CD4-positive, alpha-beta memory T cell (primary cell): ENCODE data around the gene GLB1L3. TPM values are rescaled to one million over a fixed set of nuclear protein-coding genes. Genes with fewer than 3 reads are reported as not detected.
A peak's percentile ranks its signal among the peaks of the same experiment; 100 is the strongest.

ENCODE experiments used
- CTCF ChIA-PET: fragments of 350-600 bp; sonication (Branson Sonifier 250); formaldehyde crosslinking; loops from one replicate; lab custom pipeline; 2021; ENCODE audit warnings: inconsistent platforms; ENCODE audit not compliant: partially characterized antibody; lab: Charles Lee
- POLR2A ChIA-PET: fragments of 350-600 bp; sonication (Branson Sonifier 250); formaldehyde crosslinking; loops from one replicate; lab custom pipeline; 2021; ENCODE audit not compliant: partially characterized antibody; lab: Charles Lee
- DNase-seq, 5 donors: peaks; one replicate each; pipeline versions ENCODE4 v3.0.0 to v3.0.0-alpha.2; 2020 to 2022; ENCODE audit warnings: mixed read lengths in 1 of 5
- H3K27ac ChIP-seq: one replicate; pipeline ENCODE4 v1.7.0; 2013; ENCODE audit warnings: low read depth, low read length
- H3K27me3 ChIP-seq: 2 replicates; pipeline ENCODE4 v1.7.0; 2013; ENCODE audit warnings: mild to moderate bottlenecking, low read length, moderate library complexity; ENCODE audit not compliant: insufficient read depth
- H3K36me3 ChIP-seq: 2 replicates; pipeline ENCODE4 v1.7.0; 2013; ENCODE audit warnings: mild to moderate bottlenecking, low read length, moderate library complexity; ENCODE audit not compliant: insufficient read depth
- H3K4me1 ChIP-seq: 2 replicates; pipeline ENCODE4 v1.7.0; 2013; ENCODE audit warnings: mild to moderate bottlenecking, low read length, moderate library complexity; ENCODE audit not compliant: insufficient read depth
- H3K4me3 ChIP-seq, 2 donors: one replicate each; pipeline ENCODE4 v1.7.0; 2013; ENCODE audit warnings: low read length in 2 of 2, mild to moderate bottlenecking in 1 of 2
- H3K9me3 ChIP-seq, 2 donors: one replicate each; pipeline ENCODE4 v1.7.0; 2013; ENCODE audit warnings: low read length in 2 of 2, control low read depth in 1 of 2; ENCODE audit not compliant: control insufficient read depth in 1 of 2
- H3K27ac Mint-ChIP-seq, 7 donors: one replicate each; pipeline ENCODE4 v1.8.0; 2020 to 2021; ENCODE audit warnings: mixed read lengths in 7 of 7, mild to moderate bottlenecking in 6 of 7, inconsistent platforms in 3 of 7, moderate library complexity in 3 of 7
- H3K27me3 Mint-ChIP-seq, 2 donors: one replicate each; pipeline ENCODE4 v1.8.0; 2020 to 2021; ENCODE audit warnings: mixed read lengths in 2 of 2
- H3K36me3 Mint-ChIP-seq, 2 donors: one replicate each; pipeline ENCODE4 v1.8.0; 2020 to 2021; ENCODE audit warnings: mixed read lengths in 2 of 2, inconsistent platforms in 1 of 2, mild to moderate bottlenecking in 1 of 2
- H3K4me1 Mint-ChIP-seq, 4 donors: one replicate each; pipeline ENCODE4 v1.8.0; 2020 to 2021; ENCODE audit warnings: mixed read lengths in 4 of 4, mild to moderate bottlenecking in 1 of 4
- H3K4me3 Mint-ChIP-seq, 8 donors: one replicate each; pipeline ENCODE4 v1.8.0; 2020 to 2021; ENCODE audit warnings: mixed read lengths in 8 of 8, mild to moderate bottlenecking in 7 of 8, moderate library complexity in 6 of 8, inconsistent platforms in 3 of 8
- H3K9me3 Mint-ChIP-seq, 8 donors: one replicate each; pipeline ENCODE4 v1.8.0; 2020 to 2021; ENCODE audit warnings: mixed read lengths in 8 of 8, mild to moderate bottlenecking in 5 of 8, inconsistent platforms in 3 of 8, moderate library complexity in 1 of 8
- intact Hi-C: fragments of 100-400 bp; cut with micrococcal nuclease; formaldehyde crosslinking; loops from one replicate; pipeline ENCODE4 v1.15.1; 2023
- polyA plus RNA-seq, 2 donors: library from polyadenylated mRNA; unstranded; fragments of 300-500 nt; fragmentation: Illumina TruSeq; gene quantifications; one replicate each; pipeline ENCODE4 v1.2.3, GENCODE V29; 2021
- total RNA-seq, 2 experiments: library from RNA; stranded (reverse); gene quantifications; one replicate each; pipeline ENCODE4 v1.2.3, GENCODE V29; 2021

Gene GLB1L3
- total and polyA plus RNA-seq, 4 experiments from 2014 or later, result 1.2 to 4.9 (median 2.2) TPM

DNA sequence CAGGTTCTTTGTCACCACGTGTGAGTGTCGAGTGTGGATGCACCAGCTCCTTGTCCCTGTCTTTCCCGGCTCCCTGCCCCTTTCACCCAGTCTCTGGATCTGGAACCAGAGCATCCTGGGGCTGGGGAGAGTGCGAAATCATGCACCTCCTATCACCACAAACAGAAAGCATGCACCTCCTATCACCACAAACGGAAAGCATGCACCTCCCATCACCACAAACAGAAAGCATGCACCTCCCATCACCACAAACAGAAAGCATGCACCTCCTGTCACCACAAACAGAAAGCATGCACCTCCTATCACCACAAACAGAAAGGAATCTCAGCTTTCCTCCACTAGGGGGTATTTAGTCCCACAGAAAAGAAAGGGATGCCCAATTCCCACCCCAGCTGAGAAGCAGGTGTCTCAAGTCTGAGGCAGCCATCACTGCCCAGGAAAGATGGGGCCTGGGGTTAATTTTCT is 5.9 kb upstream of the GLB1L3 start:
- peak; percentile 40 to 53 (median 46) for DNase-seq
- H3K9me3 ChIP-seq, result no peaks in the 10 kb centered on the region
- no peaks in the 10 kb centered on the region for H3K27me3 Mint-ChIP-seq
- POLR2A ChIA-PET, result interaction anchor here (0.7 to 1.7 kb wide), 3 partner anchors 17 to 342 kb away, joined by 3 to 8 read pairs (median 3); partner anchors contain the start of genes ACAD8, NCAPD3 and VPS26B
- intact Hi-C loops, result no loop called here
- peak overlapping the region in 6 of 7 donors; percentile 26 to 72 (median 64) for H3K27ac Mint-ChIP-seq
- no peaks in the 10 kb centered on the region for H3K27me3 ChIP-seq
- peaks cover 48% of the 10 kb centered on the region for H3K4me1 ChIP-seq
- CTCF ChIA-PET, result interaction anchor here (10.5 kb wide), 1 partner anchor 7 kb away, joined by 119 read pairs; no protein-coding TSS in a partner anchor
- peak overlapping the region in 1 of 2 donors; percentile 29 for H3K4me3 ChIP-seq
- H3K36me3 ChIP-seq, result no peaks in the 10 kb centered on the region
- H3K36me3 Mint-ChIP-seq, result peaks cover under 1 to 5% of the 10 kb centered on the region in 2 donors
- peaks cover 28 to 61% (median 44%) of the 10 kb centered on the region in 4 donors for H3K4me1 Mint-ChIP-seq
- H3K27ac ChIP-seq, result no peak overlapping the region
- H3K9me3 Mint-ChIP-seq, result no peaks in the 10 kb centered on the region
- peak overlapping the region in 7 of 8 donors; percentile 37 to 78 (median 69) for H3K4me3 Mint-ChIP-seq

DNA sequence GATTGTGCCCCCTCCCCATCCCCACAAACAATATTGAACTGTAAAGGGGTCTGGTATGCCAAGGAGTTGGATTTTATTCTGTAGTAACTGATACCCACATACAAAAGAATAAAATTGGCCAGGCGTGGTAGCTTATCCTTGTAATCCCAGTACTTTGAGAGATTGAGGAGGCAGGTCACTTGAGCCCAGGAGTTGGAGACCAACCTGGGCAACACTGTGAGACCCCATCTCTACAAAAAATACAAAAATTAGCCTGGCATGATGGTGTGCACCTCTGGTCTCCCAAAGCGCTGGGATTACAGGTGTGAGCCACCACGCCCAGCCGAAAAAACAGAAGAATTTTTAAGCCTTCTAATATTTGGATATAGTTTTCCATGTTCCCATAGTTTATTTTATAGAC is 4.2 kb upstream of the GLB1L3 start:
- intact Hi-C loops, result no loop called here
- Histone ChIP-seq H3K4me3 (no peak overlapping the region), H3K9me3 (no peaks in the 10 kb centered on the region), H3K27me3 (no peaks in the 10 kb centered on the region), H3K27ac (no peak overlapping the region), H3K36me3 (no peaks in the 10 kb centered on the region), H3K4me1 (peaks cover 49% of the 10 kb centered on the region)
- ChIA-PET CTCF (interaction anchor here (10.5 kb wide), 1 partner anchor 9 kb away, joined by 119 read pairs; no protein-coding TSS in a partner anchor), POLR2A (interaction anchor here (1.3 to 2.1 kb wide), 2 partner anchors 9 to 18 kb away, joined by 4 to 8 read pairs; partner anchors contain the start of genes ACAD8 and THYN1)
- Mint-ChIP-seq H3K27ac (no peak overlapping the region), H3K36me3 (peaks cover 0 to 14% of the 10 kb centered on the region in 2 donors), H3K4me1 (peaks cover 28 to 71% (median 49%) of the 10 kb centered on the region in 4 donors), H3K4me3 (no peak overlapping the region), H3K27me3 (no peaks in the 10 kb centered on the region), H3K9me3 (no peaks in the 10 kb centered on the region)
- DNase-seq, result no peak

DNA sequence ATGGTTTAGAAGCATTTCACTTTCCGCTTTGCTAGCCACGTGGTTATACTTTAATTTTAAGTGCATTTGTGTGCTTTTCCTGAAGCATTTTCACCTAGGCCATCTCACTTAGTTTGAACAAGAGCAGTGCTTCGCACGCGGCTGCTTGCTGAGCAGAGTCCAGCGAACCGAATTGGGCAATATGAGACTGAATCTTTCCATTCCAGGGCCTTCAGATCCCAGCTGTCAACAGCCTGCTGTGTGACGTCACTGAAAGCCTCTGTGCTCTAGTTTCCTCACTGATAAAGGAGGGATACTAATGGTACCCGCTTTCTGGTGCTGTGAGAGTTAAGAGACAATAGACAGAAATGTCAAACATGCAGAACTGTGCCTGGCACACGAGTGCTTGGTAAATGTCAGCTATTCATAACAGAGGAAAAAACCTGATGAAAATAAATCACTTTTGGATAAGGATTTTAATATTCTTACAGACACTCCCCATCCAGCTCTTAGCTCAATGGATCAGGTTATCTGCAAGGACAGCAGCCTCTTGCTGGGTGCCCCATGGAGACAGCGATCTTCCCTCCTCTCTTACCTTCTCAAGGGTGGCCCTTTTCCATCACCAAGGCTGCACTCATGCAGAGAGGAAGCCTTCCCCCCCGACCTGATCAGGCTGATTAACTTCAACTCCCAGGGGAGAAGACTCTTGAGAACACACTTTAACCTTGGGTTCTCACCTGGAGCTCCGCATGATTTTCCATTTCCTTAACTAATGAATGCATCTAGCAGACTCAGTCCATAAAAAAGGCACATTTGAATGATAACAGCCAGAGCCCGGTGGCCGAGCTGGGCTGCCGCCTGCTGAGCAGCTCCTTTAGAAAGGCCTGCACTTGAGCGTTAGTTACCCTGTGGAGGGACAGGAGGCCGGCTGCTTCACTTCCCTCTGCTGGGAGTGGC is 3.5 kb upstream of the GLB1L3 start:
- H3K27ac Mint-ChIP-seq, result peak overlapping the region in 4 of 7 donors; percentile 25 to 78 (median 44)
- H3K27ac ChIP-seq, result no peak overlapping the region
- H3K36me3 ChIP-seq, result no peaks in the 10 kb centered on the region
- H3K27me3 Mint-ChIP-seq, result no peaks in the 10 kb centered on the region
- peaks cover 0 to 14% of the 10 kb centered on the region in 2 donors for H3K36me3 Mint-ChIP-seq
- H3K9me3 ChIP-seq, result no peaks in the 10 kb centered on the region
- ChIA-PET CTCF (interaction anchor here (1.6 to 10.5 kb wide), 4 partner anchors 10 to 62 kb away, joined by 4 to 119 read pairs (median 5); partner anchors contain the start of gene NCAPD3), POLR2A (interaction anchor here (0.9 to 6.5 kb wide), 6 partner anchors 10 to 325 kb away, joined by 3 to 62 read pairs (median 6); partner anchors contain the start of genes ACAD8, NCAPD3, THYN1 and VPS26B)
- H3K4me1 Mint-ChIP-seq, result peaks cover 30 to 71% (median 53%) of the 10 kb centered on the region in 4 donors
- H3K4me3 Mint-ChIP-seq, result peak overlapping the region in 2 of 8 donors; percentile 13 to 34
- no peaks in the 10 kb centered on the region for H3K27me3 ChIP-seq
- no peak overlapping the region for H3K4me3 ChIP-seq
- DNase-seq, result no peak
- peaks cover 49% of the 10 kb centered on the region for H3K4me1 ChIP-seq
- intact Hi-C loops, result no loop called here
- H3K9me3 Mint-ChIP-seq, result no peaks in the 10 kb centered on the region

DNA sequence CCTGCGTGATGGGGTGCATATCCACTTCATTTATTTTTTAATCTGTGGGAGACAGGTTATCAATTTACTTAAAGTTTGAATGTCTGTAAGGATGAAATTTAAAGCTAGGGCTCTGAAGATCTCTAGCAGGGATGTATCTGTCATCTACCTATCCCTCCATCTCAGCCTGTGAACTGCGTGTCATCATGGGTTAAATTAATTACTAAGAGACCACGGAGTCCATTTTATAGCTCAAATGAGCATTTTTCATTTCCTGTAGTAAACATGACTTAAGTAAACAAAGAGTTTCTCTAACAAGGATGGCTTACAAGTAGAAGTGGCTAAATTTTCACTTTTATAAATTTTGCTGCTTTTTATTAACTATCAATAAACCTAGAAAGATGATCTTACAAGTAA is 2.9 kb upstream of the GLB1L3 start:
- peak overlapping the region in 2 of 8 donors; percentile 10 to 23 for H3K4me3 Mint-ChIP-seq
- Histone ChIP-seq H3K27me3 (no peaks in the 10 kb centered on the region), H3K4me3 (no peak overlapping the region), H3K4me1 (peaks cover 49% of the 10 kb centered on the region), H3K27ac (no peak overlapping the region), H3K36me3 (no peaks in the 10 kb centered on the region), H3K9me3 (no peaks in the 10 kb centered on the region)
- DNase-seq, result no peak
- H3K27ac Mint-ChIP-seq, result no peak overlapping the region
- peaks cover 0 to 14% of the 10 kb centered on the region in 2 donors for H3K36me3 Mint-ChIP-seq
- CTCF ChIA-PET, result interaction anchor here (1.6 to 10.5 kb wide), 4 partner anchors 10 to 63 kb away, joined by 4 to 119 read pairs (median 5); partner anchors contain the start of gene NCAPD3
- peaks cover 30 to 70% (median 52%) of the 10 kb centered on the region in 4 donors for H3K4me1 Mint-ChIP-seq
- no peaks in the 10 kb centered on the region for H3K27me3 Mint-ChIP-seq
- intact Hi-C loops, result no loop called here
- POLR2A ChIA-PET, result interaction anchor here (0.6 to 6.5 kb wide), 7 partner anchors 11 to 326 kb away, joined by 3 to 62 read pairs (median 4); partner anchors contain the start of genes ACAD8, NCAPD3, THYN1 and VPS26B
- H3K9me3 Mint-ChIP-seq, result no peaks in the 10 kb centered on the region

DNA sequence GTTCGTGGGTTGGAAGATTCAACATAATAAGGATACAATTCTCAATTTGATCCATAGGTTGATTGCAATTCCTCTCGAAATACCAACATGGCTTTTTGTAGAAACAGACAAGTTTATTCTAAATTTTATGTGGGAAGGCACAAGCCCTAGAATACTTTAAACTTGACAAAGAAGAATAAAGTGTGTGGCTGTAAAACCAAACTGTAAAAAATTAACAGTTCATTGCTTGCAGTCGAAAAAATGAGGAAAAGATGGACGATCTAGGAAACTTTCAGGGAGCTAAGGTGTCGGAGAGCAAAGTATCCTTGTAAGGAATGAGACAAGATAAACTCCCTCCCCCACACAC is 1.0 kb upstream of the GLB1L3 start:
- Histone ChIP-seq H3K27me3 (no peaks in the 10 kb centered on the region), H3K9me3 (no peaks in the 10 kb centered on the region), H3K27ac (peak overlapping the region; percentile 61), H3K36me3 (no peaks in the 10 kb centered on the region), H3K4me3 (peak overlapping the region; percentile 85 to 87), H3K4me1 (peaks cover 43% of the 10 kb centered on the region)
- Mint-ChIP-seq H3K27ac (peak overlapping the region; percentile 82 to 95 (median 91)), H3K27me3 (no peaks in the 10 kb centered on the region), H3K36me3 (peaks cover 0 to 14% of the 10 kb centered on the region in 2 donors), H3K4me3 (peak overlapping the region; percentile 93 to 98 (median 96)), H3K4me1 (peaks cover 29 to 63% (median 47%) of the 10 kb centered on the region in 4 donors), H3K9me3 (no peaks in the 10 kb centered on the region)
- ChIA-PET CTCF (interaction anchor here (1.0 to 10.5 kb wide), 7 partner anchors 12 to 104 kb away, joined by 4 to 119 read pairs (median 7); partner anchors contain the start of genes NCAPD3 and VPS26B), POLR2A (interaction anchor here (1.4 to 6.5 kb wide), 5 partner anchors 13 to 241 kb away, joined by 3 to 62 read pairs (median 17); partner anchors contain the start of genes ACAD8, NCAPD3, THYN1 and VPS26B)
- intact Hi-C loops, result no loop called here
- no peak for DNase-seq

DNA sequence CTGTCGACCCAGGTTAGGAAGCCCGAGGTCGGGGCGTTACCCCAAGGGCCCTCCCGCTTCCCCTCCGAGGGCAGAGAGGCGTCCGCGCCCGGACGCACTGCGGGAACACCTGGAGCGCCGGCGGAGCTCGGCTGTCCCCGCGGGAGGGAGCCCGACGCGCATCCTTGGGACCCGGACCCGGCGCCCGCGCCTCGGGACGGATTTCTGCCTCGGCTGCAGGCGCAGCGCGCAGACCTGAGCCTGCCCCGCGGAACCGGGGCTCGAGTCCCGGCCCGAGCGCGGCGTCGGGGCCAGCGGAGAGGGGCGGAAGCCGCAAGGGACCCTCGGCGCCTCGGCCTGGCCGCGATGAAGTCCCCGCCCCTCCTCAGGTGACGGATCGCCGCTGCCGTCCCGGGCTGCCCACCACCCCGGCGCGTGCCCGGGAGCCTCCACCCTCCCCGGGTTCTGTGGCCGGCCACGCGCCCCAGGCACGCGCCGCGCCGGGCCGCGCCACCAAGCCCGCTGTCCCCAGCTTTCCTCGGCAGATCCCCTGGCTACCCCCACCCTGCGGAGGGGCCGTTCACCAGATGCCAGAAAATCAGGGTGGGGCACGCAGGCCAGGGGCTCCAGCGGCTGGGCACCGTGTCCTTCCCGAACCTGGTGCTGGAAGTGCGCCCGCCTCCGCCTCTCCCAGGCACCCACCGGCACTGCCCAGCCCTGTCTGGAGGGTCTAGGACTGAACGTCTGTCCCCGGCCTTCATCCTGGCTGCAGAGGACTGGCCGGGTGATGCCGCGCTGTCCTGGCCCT is 410 bp downstream of the GLB1L3 start:
- intact Hi-C loops, result loop anchor here (1.0 to 2.0 kb wide), 4 partner anchors 23 to 69 kb away; partner anchors contain the start of genes ACAD8, GLB1L2, THYN1 and VPS26B
- DNase-seq, result peak in 1 of 5 donors; percentile 43
- CTCF ChIA-PET, result interaction anchor here (0.7 to 10.5 kb wide), 15 partner anchors 13 to 349 kb away, joined by 3 to 119 read pairs (median 4); partner anchors contain the start of genes ACAD8, GLB1L2, NCAPD3 and THYN1

More for the DNA sequence above, 410 bp downstream of the GLB1L3 start:
- Mint-ChIP-seq H3K27me3 (no peaks in the 10 kb centered on the region), H3K36me3 (peaks cover 0 to 10% of the 10 kb centered on the region in 2 donors), H3K9me3 (no peaks in the 10 kb centered on the region), H3K4me1 (peaks cover 17 to 48% (median 34%) of the 10 kb centered on the region in 4 donors), H3K4me3 (peak overlapping the region; percentile 93 to 98 (median 96)), H3K27ac (peak overlapping the region; percentile 82 to 95 (median 91))
- Histone ChIP-seq H3K9me3 (no peaks in the 10 kb centered on the region), H3K27me3 (no peaks in the 10 kb centered on the region), H3K27ac (peak overlapping the region; percentile 61), H3K36me3 (no peaks in the 10 kb centered on the region), H3K4me3 (peak overlapping the region; percentile 85 to 87), H3K4me1 (peaks cover 33% of the 10 kb centered on the region)
- POLR2A ChIA-PET, result interaction anchor here (0.8 to 6.5 kb wide), 12 partner anchors 10 to 243 kb away, joined by 3 to 62 read pairs (median 4); partner anchors contain the start of genes ACAD8, NCAPD3, THYN1 and VPS26B
